ENCODE measurements around the gene EFNA2. TPM values are rescaled to one million over a fixed set of nuclear protein-coding genes. Genes with fewer than 3 reads are reported as not detected.
"Not testable (repeated sequence)": the region's sequence is repeated elsewhere in the genome, so short reads cannot be mapped to it uniquely, and the experiment has no call there.

EFNA2 gene
- total RNA-seq, 1 experiment from 2014 or later: 12.2 TPM

DNA sequence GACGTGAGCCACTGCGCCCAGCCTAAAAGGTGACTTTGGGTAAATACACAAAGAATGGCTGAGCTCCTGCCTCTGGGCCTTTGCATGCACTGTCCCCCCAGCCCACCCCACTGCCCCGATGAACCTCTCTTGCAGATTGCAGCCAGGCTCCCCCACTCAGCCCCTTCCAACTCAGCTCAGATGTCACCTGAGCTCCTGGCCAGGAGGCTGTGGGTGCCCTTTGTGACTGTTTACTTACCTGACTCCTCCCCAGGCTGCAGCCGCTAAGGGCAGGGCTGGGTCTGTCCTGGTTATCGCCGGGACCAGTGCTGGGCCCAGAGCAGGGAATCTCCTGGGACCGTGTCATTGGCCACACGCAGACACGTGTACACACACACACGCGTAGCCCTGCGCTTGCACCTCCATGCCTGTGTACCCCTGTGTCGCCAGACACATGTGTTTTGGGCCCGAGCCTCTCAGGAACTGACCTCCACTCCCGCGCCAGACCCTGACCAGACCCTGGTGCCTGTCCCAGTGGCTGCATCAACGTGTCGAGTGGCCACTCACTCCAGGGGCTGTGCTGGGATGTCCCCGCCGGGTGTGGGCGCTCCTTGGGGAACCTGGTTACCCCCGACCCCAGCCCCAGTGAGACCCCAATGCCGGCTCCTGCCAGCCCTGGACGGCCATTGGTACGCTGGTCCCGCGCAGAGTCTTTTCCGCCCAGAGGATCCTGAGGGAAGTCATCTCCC lies 18.7 kb downstream of the EFNA2 start:
- Histone ChIP-seq H4K20me1 (ENCODE audit: insufficient read depth) (no peaks in the 10 kb centered on the region), H3K9ac (ENCODE audit: low read length) (no peak overlapping the region), H3K79me2 (ENCODE audit: insufficient read depth, low read length) (no peaks in the 10 kb centered on the region), H3K9me3 (ENCODE audit: control insufficient read depth in 1 of 2, insufficient read depth in 1 of 2, low read depth in 1 of 2, low read length in 2 of 2) (no peaks in the 10 kb centered on the region), H2AFZ (ENCODE audit: low read depth, low read length, poor library complexity, severe bottlenecking) (no peak overlapping the region), H3K36me3 (ENCODE audit: control insufficient read depth in 1 of 2, insufficient read depth in 2 of 2, low read length in 2 of 2) (no peaks in the 10 kb centered on the region), H3K4me2 (ENCODE audit: low read length) (no peak overlapping the region), H3K4me3 (replicated peaks in 1 of 2; ENCODE audit: low read depth in 1 of 2, low read length in 2 of 2) (no peak overlapping the region), H3K4me1 (ENCODE audit: control insufficient read depth in 1 of 2, insufficient read depth in 2 of 2, low read length in 2 of 2) (peaks cover 2% of the 10 kb centered on the region in 2 experiments; a peak in 2 of 4 replicates), H3K27me3 (ENCODE audit: insufficient read depth, low read length) (no peaks in the 10 kb centered on the region), H3K9me2 (ENCODE audit: insufficient read depth) (no peaks in the 10 kb centered on the region), H3K27ac (ENCODE audit: low read depth, low read length) (no peak overlapping the region)
- intact Hi-C loops (cut with micrococcal nuclease): no loop called here
- POLR2A ChIA-PET: no interaction called here
- DNase-seq (ENCODE audit: low read depth, low spot score) (no peak), ATAC-seq (peak; percentile 20; the same call in 1 of the 2 replicates)
- no TSS peak for BruUV-seq (replicated peaks)
- CTCF ChIA-PET: no interaction called here
- TF ChIP-seq POLR2AphosphoS5 (IDR thresholded peaks at IDR 0.05; ENCODE audit: low read depth, low read length) (no peak), ZFX (IDR thresholded peaks at IDR 0.05) (no peak)
- TF ChIP-seq, protein P1, sequence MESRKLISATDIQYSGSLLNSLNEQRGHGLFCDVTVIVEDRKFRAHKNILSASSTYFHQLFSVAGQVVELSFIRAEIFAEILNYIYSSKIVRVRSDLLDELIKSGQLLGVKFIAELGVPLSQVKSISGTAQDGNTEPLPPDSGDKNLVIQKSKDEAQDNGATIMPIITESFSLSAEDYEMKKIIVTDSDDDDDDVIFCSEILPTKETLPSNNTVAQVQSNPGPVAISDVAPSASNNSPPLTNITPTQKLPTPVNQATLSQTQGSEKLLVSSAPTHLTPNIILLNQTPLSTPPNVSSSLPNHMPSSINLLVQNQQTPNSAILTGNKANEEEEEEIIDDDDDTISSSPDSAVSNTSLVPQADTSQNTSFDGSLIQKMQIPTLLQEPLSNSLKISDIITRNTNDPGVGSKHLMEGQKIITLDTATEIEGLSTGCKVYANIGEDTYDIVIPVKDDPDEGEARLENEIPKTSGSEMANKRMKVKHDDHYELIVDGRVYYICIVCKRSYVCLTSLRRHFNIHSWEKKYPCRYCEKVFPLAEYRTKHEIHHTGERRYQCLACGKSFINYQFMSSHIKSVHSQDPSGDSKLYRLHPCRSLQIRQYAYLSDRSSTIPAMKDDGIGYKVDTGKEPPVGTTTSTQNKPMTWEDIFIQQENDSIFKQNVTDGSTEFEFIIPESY (IDR thresholded peaks at IDR 0.05; ENCODE audit: extremely low read depth, insufficient replicate concordance, low read length): no peak
- TF ChIP-seq, protein P2, sequence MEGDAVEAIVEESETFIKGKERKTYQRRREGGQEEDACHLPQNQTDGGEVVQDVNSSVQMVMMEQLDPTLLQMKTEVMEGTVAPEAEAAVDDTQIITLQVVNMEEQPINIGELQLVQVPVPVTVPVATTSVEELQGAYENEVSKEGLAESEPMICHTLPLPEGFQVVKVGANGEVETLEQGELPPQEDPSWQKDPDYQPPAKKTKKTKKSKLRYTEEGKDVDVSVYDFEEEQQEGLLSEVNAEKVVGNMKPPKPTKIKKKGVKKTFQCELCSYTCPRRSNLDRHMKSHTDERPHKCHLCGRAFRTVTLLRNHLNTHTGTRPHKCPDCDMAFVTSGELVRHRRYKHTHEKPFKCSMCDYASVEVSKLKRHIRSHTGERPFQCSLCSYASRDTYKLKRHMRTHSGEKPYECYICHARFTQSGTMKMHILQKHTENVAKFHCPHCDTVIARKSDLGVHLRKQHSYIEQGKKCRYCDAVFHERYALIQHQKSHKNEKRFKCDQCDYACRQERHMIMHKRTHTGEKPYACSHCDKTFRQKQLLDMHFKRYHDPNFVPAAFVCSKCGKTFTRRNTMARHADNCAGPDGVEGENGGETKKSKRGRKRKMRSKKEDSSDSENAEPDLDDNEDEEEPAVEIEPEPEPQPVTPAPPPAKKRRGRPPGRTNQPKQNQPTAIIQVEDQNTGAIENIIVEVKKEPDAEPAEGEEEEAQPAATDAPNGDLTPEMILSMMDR (IDR thresholded peaks at IDR 0.05 in 2 of 3, conservative IDR thresholded peaks at IDR 0.05 in 1 of 3; ENCODE audit: borderline replicate concordance in 1 of 3, insufficient read depth in 1 of 3, low read depth in 2 of 3, low read length in 2 of 3): no peak
- RAD21 ChIA-PET (ENCODE audit: low non-redundant PET in 1 of 2, low total read pairs in 2 of 2, uncharacterized antibody in 2 of 2, unreplicated experiment in 2 of 2): no interaction called here

DNA sequence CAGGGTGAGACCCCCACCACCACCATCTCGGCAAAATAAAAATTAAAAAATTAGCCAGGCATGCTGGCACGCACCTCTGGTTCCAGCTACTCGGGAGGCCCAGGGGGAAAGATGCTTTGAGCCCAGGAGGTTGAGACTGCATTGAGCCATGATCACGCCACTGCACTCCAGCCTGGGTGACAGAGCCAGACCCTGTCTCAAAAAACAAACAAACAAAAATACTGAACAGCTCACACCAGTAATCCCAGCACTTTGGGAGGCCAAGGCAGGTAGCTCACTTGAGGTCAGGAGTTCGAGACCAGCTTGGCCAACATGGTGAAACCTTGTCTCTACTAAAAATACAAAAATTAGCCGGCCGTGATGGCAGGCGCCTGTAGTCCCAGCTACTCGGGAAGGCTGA lies 19.7 kb downstream of the EFNA2 start:
- not testable (repeated sequence) for BruUV-seq (replicated peaks)

More for the DNA sequence above, 19.7 kb downstream of the EFNA2 start:
- H4K20me1 ChIP-seq (ENCODE audit: insufficient read depth); H3K36me3 ChIP-seq (ENCODE audit: control insufficient read depth in 1 of 2, insufficient read depth in 2 of 2, low read length in 2 of 2); intact Hi-C loops (cut with micrococcal nuclease); H3K9me2 ChIP-seq (ENCODE audit: insufficient read depth); RAD21 ChIA-PET (ENCODE audit: low non-redundant PET in 1 of 2, low total read pairs in 2 of 2, uncharacterized antibody in 2 of 2, unreplicated experiment in 2 of 2); DNase-seq (ENCODE audit: low read depth, low spot score); H3K27me3 ChIP-seq (ENCODE audit: insufficient read depth, low read length); H3K27ac ChIP-seq (ENCODE audit: low read depth, low read length); H3K4me1 ChIP-seq (ENCODE audit: control insufficient read depth in 1 of 2, insufficient read depth in 2 of 2, low read length in 2 of 2); H3K9me3 ChIP-seq (ENCODE audit: control insufficient read depth in 1 of 2, insufficient read depth in 1 of 2, low read depth in 1 of 2, low read length in 2 of 2); H3K79me2 ChIP-seq (ENCODE audit: insufficient read depth, low read length); H3K4me3 ChIP-seq (replicated peaks in 1 of 2; ENCODE audit: low read depth in 1 of 2, low read length in 2 of 2); ATAC-seq; H3K9ac ChIP-seq (ENCODE audit: low read length); CTCF ChIA-PET; H3K4me2 ChIP-seq (ENCODE audit: low read length); H2AFZ ChIP-seq (ENCODE audit: low read depth, low read length, poor library complexity, severe bottlenecking): not testable (repeated sequence)
- POLR2A ChIA-PET: interaction anchor here (0.7 kb wide), 1 partner anchor 507 kb away, joined by 3 read pairs; no protein-coding TSS in a partner anchor
